ENCODE measurements around the gene SOCS3. TPM values are rescaled to one million over a fixed set of nuclear protein-coding genes. Genes with fewer than 3 reads are reported as not detected.
A peak's percentile ranks its signal among the peaks of the same experiment; 100 is the strongest.

Gene SOCS3
- total RNA-seq, 3 donors from 2014 or later (not counting 1 experiment from before 2014, with no cell fraction given) = 39.0 to 47.9 (median 43.6) TPM

- peaks cover 3% of the 10 kb centered on the region for H3K36me3 ChIP-seq (ENCODE audit: control insufficient read depth, insufficient read depth, low read length)
- H3K4me3 ChIP-seq (ENCODE audit: low read length) = no peak overlapping the region
- no peak for DNase-seq
- no peaks in the 10 kb centered on the region for H3K27me3 ChIP-seq (ENCODE audit: control insufficient read depth, insufficient read depth, low read length)
- H3K4me1 Mint-ChIP-seq = peaks cover 9 to 26% of the 10 kb centered on the region in 2 donors
- peaks cover 39% of the 10 kb centered on the region for H3K4me1 ChIP-seq (ENCODE audit: control insufficient read depth, insufficient read depth, low read length)
- no peaks in the 10 kb centered on the region for H3K36me3 Mint-ChIP-seq
- H3K27ac ChIP-seq (ENCODE audit: low read length) = no peak overlapping the region
- no peak for TF ChIP-seq CTCF (IDR thresholded peaks at IDR 0.05)
- H3K9me3 ChIP-seq (ENCODE audit: control insufficient read depth, insufficient read depth, low read length) = no peaks in the 10 kb centered on the region
- ATAC-seq = no peak
- peaks cover 2 to 6% of the 10 kb centered on the region in 2 donors for H3K27me3 Mint-ChIP-seq (ENCODE audit: low read depth in 2 of 2)
- no peak overlapping the region for H3K4me3 Mint-ChIP-seq
- H3K27ac Mint-ChIP-seq = no peak overlapping the region
- no peaks in the 10 kb centered on the region for H3K9me3 Mint-ChIP-seq
- intact Hi-C loops (cut with micrococcal nuclease) = loop anchor here (5.0 kb wide), 1 partner anchor 75 kb away; no protein-coding TSS in a partner anchor
- WGBS (ENCODE audit: insufficient coverage) = 93% methylated on average over 7 of the region's 7 CpGs
These were observed 2.8 kb upstream of the SOCS3 start for GRCh38 chr17:78362671-78363070.

- H3K4me3 Mint-ChIP-seq = no peak overlapping the region
- WGBS (ENCODE audit: insufficient coverage) = 100% methylated on average over 3 of the region's 5 CpGs
- H3K27me3 Mint-ChIP-seq (ENCODE audit: low read depth in 2 of 2) = peaks cover 2 to 6% of the 10 kb centered on the region in 2 donors
These were observed 2.4 kb upstream of the SOCS3 start for GRCh38 chr17:78362232-78362631.

GRCh38 chr17:78361225-78361701 is 1.4 kb upstream of the SOCS3 start:
- intact Hi-C loops (cut with micrococcal nuclease) = loop anchor here (2.0 to 5.0 kb wide), 3 partner anchors 18 to 74 kb away; partner anchors contain the start of gene PGS1
- Mint-ChIP-seq H3K4me3 (peak overlapping the region; percentile 45), H3K4me1 (peaks cover 9 to 36% of the 10 kb centered on the region in 2 donors), H3K9me3 (no peaks in the 10 kb centered on the region), H3K27me3 (ENCODE audit: low read depth in 2 of 2) (peaks cover 2 to 6% of the 10 kb centered on the region in 2 donors), H3K27ac (peak overlapping the region in 1 of 2 donors; percentile 71), H3K36me3 (no peaks in the 10 kb centered on the region)
- Histone ChIP-seq H3K9me3 (ENCODE audit: control insufficient read depth, insufficient read depth, low read length) (no peaks in the 10 kb centered on the region), H3K4me1 (ENCODE audit: control insufficient read depth, insufficient read depth, low read length) (peaks cover 52% of the 10 kb centered on the region), H3K27ac (ENCODE audit: low read length) (no peak overlapping the region), H3K36me3 (ENCODE audit: control insufficient read depth, insufficient read depth, low read length) (peaks cover 8% of the 10 kb centered on the region), H3K4me3 (ENCODE audit: low read length) (no peak overlapping the region), H3K27me3 (ENCODE audit: control insufficient read depth, insufficient read depth, low read length) (no peaks in the 10 kb centered on the region)
- 80% methylated on average over 12 of the region's 12 CpGs for WGBS (ENCODE audit: insufficient coverage)
- DNase-seq = no peak
- no peak for ATAC-seq
- TF ChIP-seq CTCF (IDR thresholded peaks at IDR 0.05) = no peak

More at GRCh38 chr17:78362232-78362631, 2.4 kb upstream of the SOCS3 start:
- Histone ChIP-seq H3K27me3 (ENCODE audit: control insufficient read depth, insufficient read depth, low read length) (no peaks in the 10 kb centered on the region), H3K36me3 (ENCODE audit: control insufficient read depth, insufficient read depth, low read length) (peaks cover 6% of the 10 kb centered on the region), H3K9me3 (ENCODE audit: control insufficient read depth, insufficient read depth, low read length) (no peaks in the 10 kb centered on the region), H3K4me1 (ENCODE audit: control insufficient read depth, insufficient read depth, low read length) (peaks cover 44% of the 10 kb centered on the region), H3K27ac (ENCODE audit: low read length) (no peak overlapping the region), H3K4me3 (ENCODE audit: low read length) (no peak overlapping the region)
- Mint-ChIP-seq H3K4me1 (peaks cover 9 to 26% of the 10 kb centered on the region in 2 donors), H3K27ac (no peak overlapping the region), H3K9me3 (no peaks in the 10 kb centered on the region), H3K36me3 (no peaks in the 10 kb centered on the region)
- ATAC-seq (no peak), DNase-seq (no peak)
- no peak for TF ChIP-seq CTCF (IDR thresholded peaks at IDR 0.05)
- intact Hi-C loops (cut with micrococcal nuclease) = loop anchor here (5.0 kb wide), 1 partner anchor 75 kb away; no protein-coding TSS in a partner anchor

Measured in natural killer cell (primary cell).